GM12874 (cell line): ENCODE data around the gene AK5.

Experiments used
- TF ChIP-seq, protein P1 (sequence below): IDR thresholded peaks from 2 replicates; pipeline ENCODE4 v1.5.1; 2011; ENCODE audit warnings: low read depth, mild to moderate bottlenecking, control low read depth, low read length, moderate library complexity; ENCODE audit not compliant: insufficient read depth

Gene AK5

DNA sequence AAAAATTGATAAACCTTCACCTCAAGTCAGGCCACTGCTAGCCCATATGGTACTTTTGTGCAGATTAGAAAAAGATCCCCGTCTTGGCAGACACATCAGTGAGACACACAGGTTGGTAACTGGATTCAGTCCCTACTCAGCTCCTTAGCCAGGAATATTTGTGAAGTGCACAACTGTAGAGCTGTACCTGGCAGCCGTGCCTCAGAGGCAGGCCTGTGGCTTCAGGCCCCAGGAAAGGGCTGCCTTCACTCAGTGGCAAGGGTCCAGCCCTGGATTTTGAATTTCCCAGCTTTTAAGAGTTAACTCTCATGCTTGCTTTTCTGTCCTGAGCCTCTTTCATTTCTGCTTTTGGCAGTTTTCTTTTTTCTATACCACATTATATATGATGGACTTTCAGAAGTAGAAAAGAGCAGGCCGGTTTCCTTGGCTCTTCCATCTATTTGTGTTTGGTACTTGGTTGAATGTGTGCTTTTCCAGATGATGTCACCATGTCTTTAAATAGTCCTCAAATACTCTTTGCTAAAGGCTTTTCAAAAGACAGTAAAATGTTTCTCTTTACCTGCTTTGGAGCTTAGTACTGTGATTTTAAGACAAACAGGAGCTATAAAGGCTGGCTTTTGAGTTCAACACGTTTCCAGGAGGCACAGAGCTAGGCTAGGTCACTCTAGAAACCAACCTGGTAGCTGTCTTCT lies 186.6 kb downstream of the AK5 start:
- TF ChIP-seq, protein P1, sequence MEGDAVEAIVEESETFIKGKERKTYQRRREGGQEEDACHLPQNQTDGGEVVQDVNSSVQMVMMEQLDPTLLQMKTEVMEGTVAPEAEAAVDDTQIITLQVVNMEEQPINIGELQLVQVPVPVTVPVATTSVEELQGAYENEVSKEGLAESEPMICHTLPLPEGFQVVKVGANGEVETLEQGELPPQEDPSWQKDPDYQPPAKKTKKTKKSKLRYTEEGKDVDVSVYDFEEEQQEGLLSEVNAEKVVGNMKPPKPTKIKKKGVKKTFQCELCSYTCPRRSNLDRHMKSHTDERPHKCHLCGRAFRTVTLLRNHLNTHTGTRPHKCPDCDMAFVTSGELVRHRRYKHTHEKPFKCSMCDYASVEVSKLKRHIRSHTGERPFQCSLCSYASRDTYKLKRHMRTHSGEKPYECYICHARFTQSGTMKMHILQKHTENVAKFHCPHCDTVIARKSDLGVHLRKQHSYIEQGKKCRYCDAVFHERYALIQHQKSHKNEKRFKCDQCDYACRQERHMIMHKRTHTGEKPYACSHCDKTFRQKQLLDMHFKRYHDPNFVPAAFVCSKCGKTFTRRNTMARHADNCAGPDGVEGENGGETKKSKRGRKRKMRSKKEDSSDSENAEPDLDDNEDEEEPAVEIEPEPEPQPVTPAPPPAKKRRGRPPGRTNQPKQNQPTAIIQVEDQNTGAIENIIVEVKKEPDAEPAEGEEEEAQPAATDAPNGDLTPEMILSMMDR, result no peak

DNA sequence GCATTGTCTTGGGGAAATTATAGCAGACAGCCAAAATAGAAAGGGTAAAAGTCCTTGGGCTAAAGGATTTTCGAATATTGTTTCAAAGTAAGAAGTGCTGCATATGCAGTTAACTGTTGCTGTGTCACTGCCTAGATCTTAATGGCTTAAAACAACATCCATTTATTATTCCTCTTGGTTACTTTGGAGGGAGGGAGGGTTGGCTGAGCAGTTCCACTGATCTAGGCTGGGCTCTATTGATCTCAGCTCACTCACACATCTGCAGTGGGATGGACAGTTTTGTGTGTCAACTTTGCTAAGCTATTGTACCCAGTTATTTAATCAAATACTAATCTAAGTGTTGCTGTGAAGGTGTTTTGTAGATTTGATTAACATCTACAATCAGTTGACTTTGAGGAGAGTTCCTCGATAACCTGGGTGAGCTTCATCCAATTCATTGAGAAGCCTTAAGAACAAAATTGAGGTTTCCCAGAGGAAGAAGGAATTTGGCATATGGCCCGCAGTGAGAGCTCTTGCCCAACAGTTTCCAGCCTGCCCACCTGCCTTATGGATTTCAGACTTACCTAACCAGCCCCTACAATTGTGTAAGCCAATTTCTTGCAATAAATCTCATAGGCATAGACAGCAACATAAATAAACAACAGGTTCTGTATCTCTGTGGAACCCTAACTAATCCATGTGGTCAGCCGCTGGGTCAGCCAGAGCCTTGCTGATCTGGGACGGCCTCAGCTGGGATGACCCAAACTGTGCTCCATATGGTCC lies 187.3 kb downstream of the AK5 start:
- TF ChIP-seq, protein P1, result no peak

DNA sequence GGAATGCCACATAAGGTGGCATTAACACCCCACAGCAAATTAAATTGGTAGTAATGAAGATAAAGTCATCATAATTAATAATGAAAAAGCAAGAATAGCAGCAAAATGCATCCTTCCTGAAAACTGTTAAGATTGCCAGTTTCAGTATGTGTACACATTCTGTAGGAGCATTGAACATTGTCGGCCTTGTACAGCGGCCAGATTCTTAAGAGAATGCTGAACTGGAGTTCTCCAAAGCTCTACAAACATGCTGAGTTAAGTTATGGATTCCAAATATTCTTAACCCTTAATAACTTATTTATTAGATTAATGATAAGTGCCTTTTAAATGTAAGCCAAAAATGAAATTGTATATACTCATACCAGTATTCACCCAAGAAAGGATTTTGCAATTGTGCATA lies 189.9 kb downstream of the AK5 start:
- TF ChIP-seq, protein P1, result no peak

DNA sequence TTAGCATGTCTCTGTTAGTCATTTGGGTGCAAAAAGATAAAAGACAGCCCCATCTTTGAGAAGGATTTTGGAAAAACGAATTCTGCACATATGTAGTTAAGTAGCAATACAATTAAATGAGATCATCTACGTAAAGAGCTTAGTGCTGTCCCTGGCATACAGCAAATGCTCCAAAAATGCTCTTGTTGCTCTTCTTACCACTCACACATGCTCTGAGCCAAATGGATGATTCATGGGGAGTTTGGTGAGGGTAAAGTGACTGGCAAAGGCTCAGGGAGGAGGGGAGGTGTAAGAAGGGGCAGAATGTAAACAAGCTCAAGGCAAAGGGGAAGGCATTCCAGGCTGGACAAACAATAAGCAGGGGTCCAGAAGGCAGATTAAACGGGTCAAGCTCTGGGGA lies 191.9 kb downstream of the AK5 start:
- TF ChIP-seq, protein P1, result no peak

DNA sequence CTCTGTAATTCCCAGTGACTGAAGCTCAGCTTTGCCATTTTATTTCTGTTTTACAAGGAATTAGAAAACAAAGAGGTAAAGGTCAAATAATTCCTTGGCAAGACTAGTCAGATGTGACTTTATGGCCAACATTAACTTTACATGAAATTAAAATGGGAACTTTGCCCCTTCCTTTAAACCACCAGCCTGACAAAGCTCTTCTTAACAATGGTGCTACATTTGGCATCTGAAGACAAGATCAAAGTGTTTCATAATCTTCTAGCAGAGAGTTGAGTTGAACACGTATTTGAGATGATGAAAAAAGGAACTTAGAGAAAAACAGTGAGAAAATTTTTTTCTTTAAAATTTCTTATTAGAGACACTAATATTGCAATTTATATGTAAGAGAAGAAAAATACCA lies 193.8 kb downstream of the AK5 start:
- TF ChIP-seq, protein P1, result no peak

DNA sequence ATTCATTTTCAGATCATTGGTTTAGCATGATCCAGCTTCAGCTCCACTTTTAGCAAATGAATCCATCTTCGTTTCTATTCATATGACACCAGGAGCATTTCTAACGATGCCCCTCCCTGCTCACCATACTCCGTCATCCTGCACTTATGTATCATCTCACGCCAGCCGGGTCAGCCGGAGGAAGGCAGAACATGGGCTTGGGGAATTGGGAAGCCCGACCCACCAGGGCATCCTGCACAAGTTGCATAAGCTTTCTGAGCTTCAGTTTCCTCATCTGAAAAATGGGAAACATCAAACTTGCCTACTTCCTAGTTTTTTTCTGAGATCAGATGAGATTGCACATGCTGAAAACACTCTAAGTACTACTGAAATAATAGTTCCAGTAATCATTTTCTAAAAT lies 194.7 kb downstream of the AK5 start:
- TF ChIP-seq, protein P1, result no peak

DNA sequence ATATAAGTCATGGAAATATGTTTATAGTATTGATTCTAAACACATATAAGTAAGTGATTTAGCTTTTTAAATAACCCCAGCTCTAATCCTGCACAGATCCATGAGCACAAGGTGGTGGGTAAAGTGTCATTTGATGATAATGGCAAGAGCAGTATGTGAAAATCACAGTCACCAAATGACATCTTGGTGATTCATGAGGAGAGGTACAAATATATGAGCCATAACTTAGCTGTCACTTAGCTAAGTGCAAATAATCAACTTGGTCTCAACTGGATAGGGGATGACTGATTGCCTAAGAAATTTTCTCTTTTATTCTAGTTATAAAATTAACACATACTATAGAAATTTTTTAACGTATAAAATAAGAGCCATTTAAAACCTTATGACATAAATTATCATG lies 202.5 kb downstream of the AK5 start:
- TF ChIP-seq, protein P1, result no peak
